Activated T-helper 1 cell treated with Interleukin-2 at 50 U/mL for 16 hours (primary cell): ENCODE measurements around the gene UCK2.

ENCODE experiments used
- DNase-seq: peaks from one replicate; pipeline ENCODE4 v3.0.0-alpha.2; 2020; ENCODE audit warnings: low read depth

UCK2 gene

DNA sequence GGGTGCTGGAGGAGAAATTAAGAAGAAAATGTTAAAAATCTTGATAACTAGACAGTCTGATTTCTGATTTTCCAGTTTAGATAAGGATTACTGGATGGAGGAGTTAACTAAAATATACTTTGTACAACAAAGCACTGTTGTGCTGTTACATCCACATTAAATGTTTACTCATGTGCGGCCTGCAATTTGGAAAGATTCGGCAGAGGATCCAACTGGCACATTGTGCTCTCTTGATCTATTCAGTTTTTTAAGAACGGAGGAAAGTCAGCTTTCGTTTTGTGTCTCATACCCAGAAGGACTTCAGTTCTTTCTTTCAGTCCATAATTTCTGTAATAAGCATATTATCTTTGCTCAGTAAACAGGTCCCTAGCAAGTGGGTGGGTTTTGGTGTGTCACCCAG, 52.5 kb downstream of the UCK2 start:
- no peak for DNase-seq

DNA sequence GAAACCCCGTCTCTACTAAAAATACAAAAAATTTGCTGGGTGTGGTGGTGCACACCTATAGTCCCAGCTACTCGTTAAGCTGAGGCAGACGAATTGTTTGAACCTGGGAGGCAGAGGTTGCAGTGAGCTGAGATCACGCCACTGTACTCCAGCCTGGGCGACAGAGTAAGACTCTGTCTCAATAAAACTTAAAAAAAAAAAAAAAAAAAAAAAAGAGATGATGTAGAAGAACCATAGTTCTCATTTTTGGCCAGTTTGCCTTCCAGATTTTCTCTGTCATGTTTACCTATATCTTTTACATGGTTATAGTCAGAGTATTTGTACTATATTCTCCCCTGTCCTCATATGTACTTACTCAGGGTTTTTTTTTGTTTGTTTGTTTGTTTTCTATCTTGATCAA, 53.6 kb downstream of the UCK2 start:
- no peak for DNase-seq

DNA sequence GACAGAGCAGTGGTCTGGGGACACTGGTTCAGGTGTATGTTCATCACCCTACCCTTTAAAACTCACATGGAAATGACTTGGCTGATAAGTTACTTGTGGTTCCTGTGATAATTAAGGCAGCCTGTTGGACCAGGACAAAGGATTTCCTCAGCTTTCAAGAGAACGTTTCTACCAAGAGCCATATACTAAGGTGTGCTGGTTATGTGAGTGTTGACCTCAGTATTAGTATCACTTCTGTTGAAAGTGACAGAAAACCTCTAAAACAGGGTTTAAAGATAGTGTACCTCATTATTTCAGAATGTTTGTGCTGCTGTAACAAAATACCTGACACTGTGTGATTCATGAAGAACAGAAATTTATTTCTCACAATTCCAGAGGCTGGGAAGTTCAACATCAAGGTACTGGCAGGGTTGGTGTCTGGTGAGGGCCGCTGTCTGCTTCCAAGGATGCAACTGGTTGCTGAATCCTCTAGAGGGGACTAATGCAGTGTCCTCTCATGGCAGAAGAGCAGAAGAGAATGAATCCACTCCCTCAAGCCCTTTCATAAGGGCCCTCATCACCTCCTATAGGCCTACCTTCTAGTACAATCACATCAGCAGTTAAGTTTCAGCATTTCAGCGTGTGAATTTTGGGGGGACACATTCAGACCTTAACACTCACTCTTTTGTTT, 54.9 kb downstream of the UCK2 start:
- no peak for DNase-seq

DNA sequence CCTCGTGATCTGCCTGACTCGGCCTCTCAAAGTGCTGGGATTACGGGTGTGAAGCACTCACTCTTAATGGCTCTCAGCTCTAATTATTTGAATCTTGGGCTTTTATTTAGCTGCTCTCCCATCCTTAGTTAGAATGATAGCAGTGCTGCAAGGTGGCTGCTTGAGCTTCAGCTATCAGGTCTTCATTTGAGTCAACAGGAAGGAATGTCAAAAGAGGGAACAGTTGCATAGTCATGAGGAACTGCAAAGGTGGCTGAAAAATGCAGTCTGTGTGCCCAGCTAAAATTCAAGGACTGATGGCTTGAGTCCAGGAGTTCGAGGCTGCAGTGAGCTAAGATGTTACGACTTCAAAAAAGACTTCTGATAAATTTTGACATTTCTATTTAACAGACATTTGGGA, 55.6 kb downstream of the UCK2 start:
- no peak for DNase-seq

DNA sequence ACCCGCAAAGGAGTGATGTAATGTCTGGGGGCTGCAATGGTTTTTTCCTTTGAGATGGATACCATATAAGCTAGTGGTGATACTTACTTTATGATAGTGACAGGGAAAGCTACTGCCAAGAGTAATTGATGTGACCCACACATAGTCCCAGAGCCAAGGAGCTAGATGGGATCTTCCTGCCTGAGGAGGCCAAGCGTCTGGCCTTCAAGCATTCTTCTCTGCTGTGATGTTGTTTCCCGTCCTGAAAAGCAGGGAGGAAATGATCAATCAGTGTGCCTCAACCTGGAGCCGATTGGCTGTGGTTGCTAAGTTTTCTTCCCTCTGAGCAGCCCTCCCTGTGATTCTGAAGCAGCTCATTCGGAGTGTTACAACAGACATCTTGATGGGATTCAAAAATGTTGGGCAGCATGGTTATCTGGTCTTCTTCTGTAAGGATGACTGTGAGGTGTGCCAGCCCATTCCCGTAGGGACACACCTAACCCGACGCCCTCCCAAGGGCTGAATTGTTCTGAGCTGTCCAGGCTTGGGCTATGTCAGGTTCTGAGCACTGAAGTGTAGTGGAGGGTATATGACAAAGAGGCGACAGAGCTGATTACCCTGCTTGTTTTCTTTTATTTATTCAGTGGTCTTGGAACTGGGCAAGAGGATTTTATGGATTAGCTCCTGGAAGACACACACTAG, 56.7 kb downstream of the UCK2 start:
- no peak for DNase-seq

DNA sequence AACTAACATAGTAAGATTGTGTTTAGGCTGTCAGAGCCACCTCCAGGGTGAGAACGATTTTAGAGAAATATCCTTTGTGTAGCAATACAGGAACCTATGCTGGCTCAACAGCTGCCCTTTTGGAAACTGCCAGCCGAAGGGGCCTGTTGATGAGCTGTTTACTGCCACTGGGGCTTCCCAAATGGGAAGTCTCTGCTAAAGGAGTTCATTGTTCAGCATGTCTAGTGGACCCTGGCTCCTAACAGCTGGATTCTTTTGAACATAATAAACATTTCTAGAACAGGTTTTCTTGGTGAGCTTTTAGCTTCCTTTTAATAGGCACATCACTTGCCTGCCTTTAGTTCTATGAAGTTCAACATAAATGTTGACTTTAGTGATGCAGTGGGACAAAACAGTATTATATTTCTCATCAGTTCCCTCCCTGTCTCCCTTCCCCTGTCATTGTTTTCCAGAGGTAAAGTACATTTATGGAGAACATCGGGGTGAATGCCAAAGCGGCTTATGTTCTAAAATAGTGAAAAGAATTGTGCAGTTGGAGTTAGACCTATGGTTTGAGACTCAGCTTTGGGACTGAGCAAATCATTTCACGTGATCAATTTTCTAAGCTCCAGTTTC, 57.4 kb downstream of the UCK2 start:
- no peak for DNase-seq

DNA sequence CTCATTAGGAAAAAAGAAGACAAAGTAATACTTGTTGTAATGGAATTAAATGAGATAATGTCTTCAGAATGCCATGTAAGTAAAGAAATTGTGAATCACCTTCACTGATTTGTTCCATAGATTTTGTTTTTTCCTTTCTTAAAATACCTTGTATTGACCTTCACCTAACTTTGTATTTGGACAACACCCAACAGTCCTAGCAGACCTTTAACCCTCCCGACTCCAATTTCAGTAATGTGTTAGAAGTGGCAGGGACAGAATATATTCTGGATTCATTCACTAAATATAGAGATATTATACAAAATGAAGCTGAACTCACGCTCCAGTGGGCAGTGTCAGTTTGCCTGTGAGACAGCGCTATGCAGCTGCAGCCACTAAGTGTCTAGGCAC, 57.9 kb downstream of the UCK2 start:
- DNase-seq, result no peak

DNA sequence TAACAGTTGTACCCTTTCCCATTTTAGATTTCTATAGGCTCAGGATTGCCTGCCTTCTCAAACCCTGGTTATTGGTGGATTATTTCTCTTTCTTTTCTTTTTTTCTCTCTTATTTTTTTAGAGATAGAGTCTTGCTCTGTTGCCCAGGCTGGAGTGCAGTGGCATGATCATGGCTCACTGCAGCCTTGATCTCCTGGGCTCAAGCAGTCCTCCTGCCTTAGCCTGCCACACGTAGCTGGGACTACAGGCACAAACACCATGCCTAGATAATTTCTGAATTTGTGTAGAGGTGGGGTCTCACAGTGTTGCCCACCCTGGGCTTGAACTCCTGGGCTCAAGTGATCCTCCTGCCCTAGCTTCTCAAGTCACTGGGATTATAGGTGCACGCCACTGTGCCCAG, 58.8 kb downstream of the UCK2 start:
- DNase-seq, result no peak

DNA sequence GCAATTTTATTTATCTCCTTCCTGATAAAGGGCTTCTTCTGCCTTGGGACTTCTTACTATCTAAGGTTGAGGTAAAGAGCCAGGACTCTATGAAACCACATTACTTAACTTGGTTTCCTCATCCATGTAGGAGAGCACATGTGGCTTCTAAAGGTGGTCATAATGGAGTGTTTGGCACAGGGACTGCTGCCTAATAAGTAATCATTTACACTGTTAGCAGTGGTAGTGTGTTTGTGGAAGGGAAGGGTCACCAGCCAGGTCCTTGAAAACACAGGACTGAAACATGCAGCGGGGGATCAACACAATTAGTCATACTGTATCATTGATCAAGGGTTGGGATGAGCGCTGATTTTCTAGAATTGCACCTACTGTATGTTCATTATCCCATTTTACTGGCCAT, 59.6 kb downstream of the UCK2 start:
- no peak for DNase-seq

DNA sequence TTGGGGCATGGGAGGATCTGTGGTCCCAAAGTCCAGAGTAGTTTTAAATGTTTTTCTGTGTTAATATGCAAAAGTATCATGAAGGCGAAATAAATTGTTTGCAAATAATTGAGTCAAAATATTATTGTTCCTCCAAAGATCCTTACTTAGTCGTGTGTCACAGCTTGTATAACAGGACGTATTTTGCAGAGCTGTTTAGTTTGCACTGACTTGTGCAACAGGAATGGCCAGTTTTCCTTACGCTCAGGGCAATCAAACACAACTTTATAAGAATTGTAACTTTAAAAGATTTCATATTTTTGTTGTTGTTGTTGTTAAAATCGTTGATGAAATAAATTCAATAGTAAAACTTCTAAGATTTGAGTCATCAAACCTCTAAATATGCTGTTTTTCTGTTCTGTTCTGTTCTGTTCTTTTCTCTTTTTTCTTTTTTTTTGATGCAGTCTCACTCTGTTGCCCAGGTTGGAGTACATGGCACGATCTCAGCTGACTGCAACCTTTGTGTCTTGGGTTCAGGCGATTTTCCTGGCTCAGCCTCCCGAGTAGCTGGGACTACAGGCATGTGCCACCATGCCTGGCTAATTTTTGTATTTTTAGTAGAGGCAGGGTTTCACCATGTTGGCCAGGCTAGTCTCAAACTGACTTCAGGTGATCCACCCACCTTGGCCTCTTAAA, 60.6 kb downstream of the UCK2 start:
- DNase-seq, result no peak

DNA sequence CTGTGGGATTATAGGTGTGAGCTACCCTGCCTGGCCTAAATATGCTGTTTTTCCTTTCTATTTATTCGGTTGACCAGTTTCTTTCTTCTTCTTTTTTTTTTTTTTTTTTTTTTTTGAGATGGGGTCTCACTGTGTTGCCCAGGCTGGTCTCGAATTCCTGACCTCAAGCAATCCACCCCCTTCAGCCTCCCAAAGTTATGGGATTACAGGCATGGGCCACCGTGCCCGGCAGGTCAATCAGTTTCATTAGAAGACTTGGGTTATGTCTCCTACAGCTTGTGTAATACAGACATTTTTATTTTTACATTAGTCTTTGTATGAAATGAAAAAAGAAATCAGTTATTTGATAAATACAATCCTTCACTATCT, 61.1 kb downstream of the UCK2 start:
- no peak for DNase-seq

DNA sequence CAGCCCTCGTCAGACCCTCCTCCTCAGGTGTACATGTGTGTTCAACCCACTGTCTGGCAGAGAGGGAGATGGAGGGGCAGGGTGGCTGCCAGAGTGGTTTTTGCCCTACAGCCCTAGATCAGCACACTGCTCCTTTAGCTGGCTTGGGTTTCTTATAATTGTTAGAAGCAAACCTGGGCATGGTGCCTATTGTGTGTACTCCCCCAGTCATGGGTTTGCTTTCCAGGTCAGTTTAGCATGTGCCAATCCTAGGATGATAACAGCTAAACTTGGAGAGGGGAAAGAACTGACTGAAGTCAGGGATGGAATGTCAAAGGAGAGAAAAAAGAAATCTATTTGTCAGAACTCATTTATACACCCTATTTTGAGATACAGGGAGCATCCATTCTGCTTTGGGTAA, 63.3 kb downstream of the UCK2 start:
- DNase-seq, result no peak

DNA sequence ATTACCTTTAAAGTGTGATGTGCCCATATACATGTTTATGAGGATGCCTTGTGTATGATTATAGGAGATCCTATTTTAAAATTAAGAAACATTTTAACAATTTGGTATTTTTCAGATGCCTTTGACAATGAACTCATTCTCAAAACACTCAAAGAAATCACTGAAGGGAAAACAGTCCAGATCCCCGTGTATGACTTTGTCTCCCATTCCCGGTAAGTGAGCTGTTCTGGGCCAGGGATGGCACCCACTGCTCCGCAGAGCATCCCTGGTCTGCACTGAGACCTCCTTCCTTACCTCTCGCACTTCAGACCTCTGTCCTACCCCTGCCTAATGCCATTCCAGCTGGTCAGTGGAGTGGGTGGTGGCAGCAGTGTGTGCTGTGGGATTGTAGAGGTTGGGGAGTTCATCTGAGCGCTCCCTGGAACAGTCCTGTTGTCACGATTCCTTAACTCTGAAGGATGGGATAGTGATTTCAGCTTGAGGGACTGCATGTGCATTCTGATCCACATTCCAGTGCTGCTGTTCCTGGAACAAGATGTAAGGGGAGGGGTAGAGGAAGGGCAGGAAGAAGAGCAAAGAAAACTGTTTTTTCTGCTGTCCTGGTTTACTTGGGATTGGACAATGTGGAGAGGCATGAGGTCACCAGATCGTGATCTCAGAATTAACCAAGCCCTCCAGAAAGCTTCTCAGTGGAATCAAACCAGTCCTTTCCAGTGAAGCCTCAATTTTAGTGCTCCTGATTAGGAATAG, 63.9 kb downstream of the UCK2 start:
- DNase-seq, result no peak

DNA sequence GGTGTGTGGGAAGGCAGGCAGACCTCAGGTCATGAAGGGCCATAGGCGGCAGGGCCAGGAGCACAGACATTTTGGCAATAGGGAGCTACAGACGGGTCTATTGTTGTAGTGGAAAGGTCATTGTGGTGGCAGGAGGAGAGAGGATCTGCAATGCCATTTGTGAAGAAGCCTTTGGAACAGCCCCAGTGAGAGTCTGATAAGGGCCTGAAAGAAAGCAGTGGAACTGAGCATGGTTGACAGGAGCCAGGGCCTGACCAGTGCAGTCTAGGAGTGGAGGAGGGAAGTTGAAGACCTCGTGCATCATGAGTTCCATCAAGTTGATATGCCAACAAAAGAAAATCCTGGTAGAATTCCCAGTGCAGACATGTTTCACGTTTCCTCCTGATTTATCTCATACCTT, 65.5 kb downstream of the UCK2 start:
- DNase-seq, result no peak

DNA sequence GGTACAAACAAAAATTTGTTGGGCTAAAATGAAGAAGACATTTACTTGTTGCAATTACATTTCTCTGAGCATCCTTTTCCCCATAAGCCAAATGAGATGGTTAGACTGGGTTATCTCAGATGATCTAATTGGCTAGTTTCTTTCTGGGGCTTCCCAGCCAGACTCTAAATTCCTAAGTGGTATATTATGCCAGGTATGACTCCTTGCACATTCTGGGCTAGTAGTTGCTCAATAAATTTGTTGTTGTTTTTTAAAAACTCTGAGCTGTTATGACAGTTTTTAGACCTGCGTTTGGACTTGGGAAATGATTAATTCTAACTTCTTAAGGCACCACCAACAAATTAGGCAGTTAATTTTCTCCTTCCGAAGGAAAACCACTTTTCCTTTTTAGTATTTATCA, 66.1 kb downstream of the UCK2 start:
- DNase-seq, result no peak

DNA sequence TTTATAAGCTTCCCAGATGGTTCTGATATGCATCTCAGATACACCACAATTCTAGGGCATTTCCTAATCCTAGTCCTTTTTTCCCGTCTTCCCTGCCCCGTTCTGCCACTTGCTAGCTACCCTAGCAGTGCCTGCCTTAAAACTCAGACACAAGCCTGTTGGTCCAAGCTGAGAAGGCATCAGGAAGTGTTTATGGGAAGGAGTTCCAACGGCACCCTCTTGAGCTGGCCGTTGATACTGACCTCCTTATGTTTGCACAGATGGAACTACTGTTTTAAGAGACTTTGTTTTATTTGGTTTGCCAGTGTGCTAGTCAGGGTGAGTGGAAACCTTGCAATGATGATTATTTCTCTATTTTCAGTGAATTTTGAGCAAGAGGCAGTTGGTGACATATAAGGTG, 67.2 kb downstream of the UCK2 start:
- no peak for DNase-seq

DNA sequence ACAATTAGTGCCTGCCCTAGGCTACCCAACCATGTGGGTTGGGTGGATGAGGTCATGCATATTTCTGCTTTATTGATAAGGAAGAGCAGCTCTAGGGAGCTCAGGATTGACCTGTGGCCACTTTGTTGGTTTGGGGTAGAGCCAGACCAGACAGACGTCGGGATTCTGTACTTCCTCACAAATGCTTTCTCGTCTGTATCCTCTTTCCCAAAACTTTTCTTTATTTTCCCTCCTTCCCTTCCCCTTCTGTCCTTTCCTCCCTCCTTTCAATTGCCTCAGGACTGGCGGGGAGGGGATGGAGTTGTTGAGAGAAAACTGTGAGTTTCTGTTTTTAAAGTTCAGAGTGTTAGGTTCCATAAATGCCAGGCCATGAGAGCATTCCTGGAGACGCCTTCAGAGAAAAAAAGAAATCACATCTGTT, 68.0 kb downstream of the UCK2 start:
- DNase-seq, result no peak

DNA sequence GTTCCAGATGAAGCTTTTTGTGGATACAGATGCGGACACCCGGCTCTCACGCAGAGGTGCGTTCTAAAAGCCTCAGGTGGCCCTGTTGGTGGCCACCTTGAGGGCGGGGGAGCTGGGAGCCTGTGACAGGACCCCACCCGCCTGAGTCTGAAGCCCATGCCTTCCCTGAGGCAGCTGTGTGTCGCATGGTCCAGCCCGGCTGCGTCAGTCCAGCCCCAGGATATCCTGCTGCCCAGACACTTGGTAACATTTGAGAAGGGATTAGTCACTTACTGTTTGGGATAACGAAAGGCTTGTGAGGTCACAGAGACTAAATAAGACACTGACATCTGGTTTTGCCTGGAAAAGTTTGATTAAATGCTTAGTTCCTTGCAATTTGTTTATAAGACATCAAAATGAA, 68.9 kb downstream of the UCK2 start:
- DNase-seq, result no peak

DNA sequence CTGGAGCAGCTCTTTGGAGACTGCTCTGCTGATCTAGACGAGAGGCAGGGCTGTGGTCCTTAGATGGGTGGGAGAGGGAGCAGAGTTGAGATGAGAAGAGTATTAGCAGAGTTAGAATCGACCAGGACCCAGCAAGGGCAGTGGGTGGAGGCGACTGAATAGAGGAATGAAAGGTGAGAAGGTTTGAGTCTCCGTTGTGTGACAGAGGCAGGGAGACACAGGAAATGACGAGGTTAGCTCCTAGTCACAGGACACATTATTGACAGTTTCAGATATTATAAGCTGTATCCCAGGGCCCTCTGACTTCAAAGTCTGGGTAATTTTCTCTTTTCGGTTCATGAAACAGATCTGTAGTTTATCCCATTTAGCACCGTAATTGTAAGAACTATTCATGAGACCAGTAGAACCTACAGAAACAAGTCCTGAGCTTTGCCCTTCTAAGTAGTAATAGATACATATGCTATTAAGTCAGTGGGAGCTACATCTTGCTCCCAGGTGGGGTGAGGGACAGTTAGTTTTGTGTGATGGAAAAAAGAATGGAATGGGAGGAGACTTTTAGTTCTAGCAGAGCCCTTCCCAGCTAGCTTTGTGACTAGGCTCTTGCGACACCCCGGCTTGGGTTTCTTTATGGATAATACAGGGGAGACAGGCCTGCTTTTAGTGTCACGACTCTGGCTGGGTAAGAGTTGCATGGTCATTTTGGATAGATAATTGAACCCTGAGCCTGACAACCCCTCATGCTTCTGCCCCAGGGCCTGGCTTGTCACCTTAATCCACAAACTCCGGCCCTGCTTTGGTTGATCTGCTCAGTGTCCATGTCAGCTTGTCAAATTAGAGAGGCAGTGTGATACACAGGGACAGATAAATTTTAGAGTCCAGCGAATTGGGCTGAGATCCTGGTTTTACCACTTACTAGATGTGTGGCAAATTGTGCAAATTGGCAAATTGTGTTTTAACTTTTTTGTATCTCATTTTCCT, 70.2 kb downstream of the UCK2 start:
- no peak for DNase-seq

DNA sequence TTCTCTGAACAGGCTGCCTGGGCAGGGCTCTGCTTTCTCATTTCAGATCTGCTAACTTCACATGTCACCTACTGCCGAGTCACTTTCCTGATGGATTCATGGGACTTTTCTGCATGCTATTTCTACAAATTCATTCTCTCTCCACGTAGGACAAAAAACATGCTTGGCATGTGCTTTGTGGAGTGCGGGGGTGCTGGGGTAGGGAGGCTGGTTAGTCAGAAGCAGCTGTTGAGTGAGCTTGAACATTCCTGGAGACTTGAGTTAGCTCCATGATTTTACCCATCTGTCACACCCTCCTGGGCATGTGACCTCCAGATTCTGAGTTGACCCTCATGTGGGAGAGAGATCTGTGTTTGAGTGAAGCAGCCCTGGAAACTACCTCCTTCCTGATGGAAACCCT, 71.4 kb downstream of the UCK2 start:
- DNase-seq, result no peak

DNA sequence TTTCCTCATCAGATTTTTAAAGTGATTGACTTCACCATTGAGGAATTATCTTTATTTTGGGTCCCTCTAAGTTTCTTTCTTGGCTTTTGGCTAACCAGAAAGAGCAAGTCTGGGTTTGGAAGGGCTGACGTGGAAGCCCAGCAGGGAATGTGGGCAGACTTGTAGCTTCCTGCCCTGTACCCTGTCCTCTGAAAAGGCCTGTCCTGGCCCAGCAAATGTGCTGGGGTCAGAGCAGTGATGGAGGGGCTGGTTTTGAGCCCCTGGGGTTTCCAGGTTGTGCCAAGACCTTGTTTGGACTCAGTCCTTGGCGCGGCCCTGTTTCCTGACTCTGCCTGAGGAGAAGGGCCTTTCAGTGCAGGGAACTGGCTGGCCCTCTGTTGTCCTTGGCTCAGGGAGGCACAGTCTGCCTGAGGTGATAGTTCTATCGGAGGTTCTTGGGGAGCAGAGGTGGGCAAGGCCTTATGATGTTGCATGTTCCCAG, 72.1 kb downstream of the UCK2 start:
- no peak for DNase-seq
